Endothelial cell of hepatic sinusoid (primary cell): ENCODE data around the gene CSRP3.
"Not testable (repeated sequence)": the region's sequence is repeated elsewhere in the genome, so short reads cannot be mapped to it uniquely, and the experiment has no call there.

Source experiments
- in situ Hi-C: cut with HindIII; loops from 2 replicates; pipeline ENCODE4 v1.10.0; 2017; ENCODE audit warnings: low sequenced_read_pairs

The CSRP3 gene

DNA sequence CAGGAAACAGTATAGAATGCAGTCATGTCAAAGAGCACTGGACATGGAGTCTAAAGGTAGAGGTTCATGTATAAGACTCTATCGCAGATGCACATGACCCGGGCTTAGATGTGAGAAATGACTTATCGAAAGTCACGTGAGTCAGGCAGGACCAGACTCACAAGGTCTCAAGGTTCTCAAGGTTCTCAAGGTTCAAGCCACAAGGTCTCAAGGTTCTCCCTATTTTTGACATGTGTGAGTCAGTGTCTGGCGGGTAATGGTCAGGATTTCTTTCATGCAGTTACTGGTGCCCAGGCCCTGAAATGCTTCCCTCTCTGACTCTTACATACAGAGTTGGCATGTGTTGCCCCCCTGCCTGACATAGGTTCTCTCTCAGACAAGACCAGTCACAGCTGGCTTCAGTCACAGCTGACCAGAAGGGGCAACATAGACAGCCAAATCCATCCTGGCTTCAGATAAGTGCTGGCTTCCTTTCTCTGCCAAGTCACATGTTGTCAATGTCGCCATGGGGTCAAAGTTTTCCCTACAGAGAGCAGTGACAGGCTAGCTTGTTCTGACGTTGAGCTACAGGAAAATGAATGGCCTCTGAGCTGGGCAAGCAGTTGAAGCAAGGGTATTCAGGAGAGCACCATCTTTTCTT, 10.1 kb downstream of the CSRP3 start:
- in situ Hi-C loops: no loop called here

DNA sequence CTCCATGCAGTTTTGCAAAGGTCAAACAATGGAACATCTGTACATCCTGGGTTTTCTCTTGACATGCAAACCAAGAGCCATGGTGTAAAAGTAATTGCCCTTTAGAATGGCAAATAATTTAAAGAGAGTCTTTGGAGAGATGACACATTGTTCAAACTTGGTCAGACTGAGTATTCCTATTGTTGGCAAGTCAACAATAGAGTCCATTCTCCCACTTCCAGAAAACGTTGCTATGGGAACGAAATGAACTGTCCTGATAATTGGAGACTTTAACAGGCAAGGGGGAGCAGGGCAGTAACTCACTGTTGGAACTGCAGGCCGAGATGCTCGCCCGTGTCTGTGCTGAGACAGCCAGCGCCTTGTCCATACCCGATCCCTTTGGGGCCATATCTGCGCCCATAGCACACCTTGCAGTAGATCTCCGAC, 13.9 kb downstream of the CSRP3 start:
- in situ Hi-C loops: no loop called here

DNA sequence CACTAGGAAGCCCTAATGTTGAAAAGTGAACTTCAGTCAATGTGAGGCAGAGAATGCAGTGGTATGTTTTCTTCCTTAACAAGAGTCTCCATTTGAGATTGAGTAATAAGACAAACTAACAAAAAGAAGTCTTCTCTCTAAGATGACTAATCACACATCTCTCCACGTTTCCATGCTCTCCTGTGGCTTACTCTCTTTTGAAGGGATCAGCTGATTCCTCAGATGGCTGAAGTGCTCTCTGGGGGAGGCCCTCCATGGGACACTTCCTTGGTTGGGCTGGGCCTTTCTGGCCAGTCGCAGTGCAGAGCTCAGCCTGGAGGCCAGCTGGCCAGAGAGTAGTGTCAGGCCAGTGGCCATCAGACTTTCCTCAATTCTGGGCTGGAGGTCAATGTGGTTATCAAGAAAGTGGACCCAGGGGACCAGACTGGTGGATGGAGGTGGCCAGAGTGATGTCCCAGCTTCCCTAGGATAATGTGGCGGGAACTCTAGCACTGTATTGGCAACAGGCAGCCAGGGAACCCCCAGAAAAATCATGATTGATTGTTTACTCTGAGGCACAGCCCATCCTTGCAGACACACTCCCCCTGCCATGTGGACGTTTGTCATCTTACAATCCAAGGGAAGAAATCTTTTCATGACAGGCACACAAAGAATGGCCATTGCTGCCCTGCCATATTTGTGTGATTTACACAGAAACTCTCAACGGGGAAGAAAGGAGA, 14.5 kb downstream of the CSRP3 start:
- in situ Hi-C loops: no loop called here

DNA sequence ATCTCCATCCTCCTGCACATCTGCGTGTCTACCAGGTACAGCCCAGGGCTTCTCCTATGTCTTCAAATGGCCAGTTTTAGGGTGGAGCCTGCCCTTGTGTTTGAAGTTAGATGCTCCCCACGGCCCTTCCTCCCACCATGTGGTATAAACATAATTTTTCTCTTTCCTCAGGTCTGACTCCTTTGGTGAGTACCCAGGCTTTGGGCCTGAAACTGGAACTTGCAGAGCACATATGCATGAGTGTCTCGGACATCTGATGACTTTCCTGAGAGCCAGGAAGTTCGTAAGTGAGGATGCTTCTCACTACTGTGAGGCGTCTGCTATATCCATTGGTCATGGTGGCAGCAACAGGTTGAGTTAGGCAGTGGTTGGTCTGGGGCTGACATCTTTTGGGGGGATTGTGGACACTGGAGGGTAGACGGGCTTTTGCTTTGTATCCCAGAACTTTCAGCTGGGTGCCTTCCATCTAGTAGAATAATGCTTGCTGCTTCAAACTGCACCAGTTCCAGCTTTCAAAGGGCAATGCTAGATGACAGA, 16.2 kb downstream of the CSRP3 start:
- in situ Hi-C loops: no loop called here

DNA sequence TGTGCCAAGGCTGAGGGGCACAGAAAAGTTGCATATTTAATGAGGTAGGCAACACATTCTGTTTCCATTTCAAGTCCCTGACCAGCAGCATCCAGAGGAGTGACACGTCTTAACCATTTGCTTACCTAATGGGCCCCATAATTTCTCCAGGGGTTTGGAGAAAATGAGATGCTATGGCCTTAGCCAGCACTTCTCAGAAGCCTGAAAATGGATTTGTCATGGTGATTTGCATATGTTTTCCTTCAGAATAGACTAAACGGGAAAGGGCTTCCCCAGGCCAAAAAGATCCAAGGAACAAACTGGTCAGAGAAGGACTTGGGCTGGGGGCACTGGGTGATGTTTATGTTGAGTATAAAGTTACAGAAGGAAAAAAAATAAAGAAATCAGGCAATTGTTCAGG, 16.7 kb downstream of the CSRP3 start:
- in situ Hi-C loops: no loop called here

DNA sequence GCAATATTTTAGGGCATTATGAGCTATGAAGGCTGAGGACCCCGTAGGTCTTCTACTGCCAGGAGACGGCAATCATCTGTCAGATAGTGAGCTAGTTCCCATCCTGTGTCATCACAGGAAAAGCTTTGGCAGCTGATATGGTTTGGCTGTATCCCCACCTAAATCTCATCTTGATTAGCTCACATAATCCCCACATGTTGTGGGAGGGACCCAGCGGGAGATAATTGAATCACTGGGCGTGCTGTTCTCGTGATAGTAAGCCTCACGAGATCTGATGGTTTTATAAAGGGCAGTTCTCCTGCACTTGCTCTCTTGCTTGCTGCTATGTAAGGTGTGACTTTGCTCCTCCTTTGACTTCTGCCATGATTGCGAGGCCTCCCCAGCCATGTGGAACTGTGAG, 18.1 kb downstream of the CSRP3 start:
- in situ Hi-C loops: no loop called here

DNA sequence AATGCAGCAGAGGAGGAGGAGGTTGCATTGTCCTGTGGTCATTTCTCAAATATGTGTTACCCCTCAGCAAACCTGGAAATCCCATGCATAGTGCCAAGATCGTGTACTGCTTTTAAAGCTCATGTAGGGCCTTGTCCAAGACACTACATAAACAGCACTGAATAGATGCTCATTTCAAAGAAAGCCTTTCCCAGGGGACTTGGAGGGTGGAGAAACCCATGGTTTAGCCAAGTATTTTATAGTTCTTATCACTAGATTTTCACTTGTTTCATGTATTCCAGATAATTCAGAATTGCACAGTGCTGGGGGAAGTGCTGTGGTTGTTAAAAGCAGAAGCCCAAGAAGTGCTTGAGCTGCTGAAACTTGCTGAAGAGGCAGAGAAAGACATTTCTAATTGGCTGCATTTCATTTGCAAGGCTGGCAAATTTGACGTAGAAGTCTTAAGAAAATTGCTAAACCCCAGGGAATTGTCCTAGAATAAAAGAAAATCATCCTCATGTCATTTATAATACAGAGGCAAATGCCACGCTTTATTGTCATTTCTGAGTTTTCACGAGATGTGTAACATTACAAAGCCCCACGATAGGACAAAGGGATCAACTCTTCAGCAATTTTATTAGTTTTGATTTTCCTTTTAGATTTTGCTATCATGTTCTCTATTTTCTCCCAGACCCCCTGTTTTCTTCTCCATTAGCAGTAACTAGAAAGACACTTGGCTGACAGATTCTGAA, 20.1 kb downstream of the CSRP3 start:
- in situ Hi-C loops: no loop called here

DNA sequence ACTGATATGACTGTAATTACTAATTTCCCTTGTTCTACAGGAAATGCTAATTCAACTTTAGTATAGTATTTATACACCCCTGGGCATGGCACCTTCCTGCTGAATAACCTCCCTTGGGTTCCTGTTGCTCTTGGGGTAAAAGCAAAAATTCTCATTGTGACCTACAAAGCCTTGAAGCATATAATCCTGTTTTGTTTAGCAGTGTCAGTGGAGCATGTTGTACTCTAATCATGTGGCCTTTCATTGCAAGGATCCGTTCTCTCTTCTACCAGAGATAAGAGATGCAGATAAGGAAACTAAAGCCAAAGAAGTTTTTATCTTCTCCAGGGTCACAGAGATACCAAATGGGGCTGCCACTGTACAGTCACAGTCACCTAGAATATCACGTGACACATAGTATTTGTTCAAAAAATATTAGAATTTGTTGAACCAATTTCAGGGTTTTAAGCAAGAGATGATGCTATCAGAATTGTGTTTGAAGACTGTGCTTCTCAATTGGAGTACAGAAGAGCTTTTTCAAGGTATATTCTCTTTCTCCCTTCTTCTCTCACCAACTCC, 25.1 kb downstream of the CSRP3 start:
- in situ Hi-C loops: no loop called here

DNA sequence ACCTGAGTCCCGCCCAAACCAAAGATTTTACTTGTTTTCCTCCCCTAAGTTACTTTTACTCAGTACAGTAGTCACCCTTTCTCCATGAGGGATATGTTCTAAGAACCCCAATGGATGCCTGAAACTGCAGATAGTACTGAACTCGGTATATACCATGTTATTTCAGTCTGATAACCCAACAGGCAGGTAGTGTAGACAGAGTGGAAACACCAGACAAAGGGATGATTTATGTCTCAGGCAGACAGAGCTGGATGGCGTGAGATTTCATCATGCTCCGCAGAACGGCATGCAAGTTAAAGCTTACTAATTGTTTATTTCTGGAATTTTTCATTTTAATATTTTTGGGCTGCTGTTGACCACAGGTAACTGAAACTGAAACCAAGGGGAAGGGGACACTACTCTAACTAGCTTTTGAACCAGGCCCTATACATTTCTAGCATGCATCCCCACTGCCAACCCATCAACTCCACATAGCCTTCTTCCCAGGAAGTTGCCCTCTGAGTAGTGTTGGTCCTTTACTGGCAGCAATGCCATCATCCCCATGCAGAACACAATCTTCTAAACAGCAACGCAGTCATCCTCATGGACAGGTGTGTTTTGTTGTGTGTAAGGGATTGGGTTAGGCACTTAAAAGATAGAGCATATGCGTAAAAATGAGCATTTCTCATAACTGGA, 27.7 kb downstream of the CSRP3 start:
- in situ Hi-C loops: no loop called here

DNA sequence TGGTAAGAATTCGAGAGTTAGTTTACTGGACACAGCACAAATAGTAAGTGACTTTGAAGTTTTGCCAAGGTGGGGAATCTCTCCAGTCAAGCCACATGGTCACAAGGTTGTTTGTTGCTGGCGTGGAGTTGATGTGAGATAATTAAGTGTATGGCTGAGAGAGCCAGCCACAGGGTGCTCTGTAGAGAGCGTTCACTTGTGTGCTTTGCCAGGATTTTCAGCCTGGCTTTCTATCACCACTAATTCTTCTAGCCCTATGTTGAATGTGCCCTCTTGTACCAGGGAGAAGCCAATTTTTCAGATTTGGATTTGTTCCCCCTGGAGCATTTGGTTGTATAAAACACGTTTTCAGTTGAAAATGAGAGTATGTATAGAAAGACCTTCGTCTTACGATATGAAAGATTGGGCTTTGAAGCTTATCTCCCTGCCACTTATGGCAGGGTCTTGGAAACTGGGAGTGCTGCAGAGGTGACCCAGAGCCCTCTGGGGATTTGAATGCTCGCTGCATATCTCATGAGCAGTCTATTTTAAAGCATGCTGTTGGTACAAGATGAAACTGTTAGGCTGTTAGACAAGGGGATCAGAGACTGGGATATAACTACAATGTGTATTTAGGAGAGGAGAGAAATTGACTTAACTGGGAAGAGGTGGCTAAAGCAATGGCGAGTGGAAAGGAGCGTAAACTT, 28.6 kb downstream of the CSRP3 start:
- in situ Hi-C loops: no loop called here

DNA sequence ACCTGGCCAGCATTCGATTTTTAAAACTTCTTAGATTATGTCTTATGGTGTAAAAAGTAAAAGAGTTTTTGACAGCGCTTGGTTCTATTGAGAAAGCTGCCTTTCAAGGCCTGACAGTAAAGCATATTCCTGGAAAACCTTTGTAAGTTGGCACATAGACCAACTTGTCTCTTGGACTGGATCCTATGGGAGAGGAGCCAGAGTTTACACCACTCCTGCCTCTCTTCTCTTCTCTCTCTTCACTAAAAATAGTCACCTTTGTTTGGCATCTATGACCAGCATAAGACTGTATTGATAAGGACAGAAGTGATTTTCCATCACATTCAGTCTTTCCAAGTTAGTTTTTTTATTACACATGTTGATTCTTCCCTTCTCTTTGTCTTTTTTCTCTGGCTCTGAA, 33.7 kb downstream of the CSRP3 start:
- in situ Hi-C loops: no loop called here

DNA sequence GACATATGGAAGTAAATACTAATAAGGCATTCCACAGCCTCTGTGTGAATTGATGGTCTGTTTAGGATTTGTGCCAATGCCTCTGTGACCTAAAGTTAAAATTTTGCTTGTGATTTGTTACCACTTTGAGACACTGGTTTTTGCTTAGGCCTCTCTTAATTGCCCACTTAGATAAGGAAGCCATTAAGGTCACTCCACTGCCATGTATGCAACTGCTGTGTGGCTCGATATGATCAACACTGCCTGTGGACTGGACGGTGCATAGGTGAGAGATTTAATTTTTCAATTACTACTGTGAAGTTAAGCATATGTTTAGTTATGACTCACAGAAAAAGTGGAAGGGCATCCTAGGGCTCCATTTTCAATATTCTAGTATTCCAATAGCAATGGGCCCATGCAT, 36.9 kb downstream of the CSRP3 start:
- in situ Hi-C loops: no loop called here

DNA sequence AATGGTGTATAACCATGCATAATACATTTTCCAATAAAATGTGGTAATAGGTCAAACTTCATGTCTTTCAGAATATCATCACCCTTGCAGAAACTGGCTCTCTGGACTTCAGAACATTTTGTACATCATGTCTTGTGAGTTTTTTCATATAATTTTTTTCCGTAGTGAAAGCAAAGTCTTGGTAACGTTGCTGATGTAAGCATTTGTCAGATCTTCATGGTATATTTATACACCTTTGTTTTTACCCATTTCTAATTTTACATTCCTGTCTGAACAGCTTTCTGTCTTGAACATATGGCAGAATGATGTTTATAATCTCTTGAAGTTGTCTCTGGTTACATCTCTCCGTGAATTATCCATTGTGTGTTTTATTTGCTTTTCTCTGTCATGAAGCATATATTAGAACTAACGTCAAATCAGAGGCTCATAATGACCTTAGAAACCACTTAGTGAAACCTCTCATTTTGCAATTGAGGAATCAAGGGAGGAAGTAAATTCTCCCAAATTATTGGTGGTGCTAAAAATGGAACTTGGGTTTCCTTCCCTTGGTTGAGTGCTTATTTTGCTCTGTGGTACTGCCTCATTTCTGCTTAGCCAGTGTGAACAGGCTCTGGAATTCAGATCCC, 37.4 kb downstream of the CSRP3 start:
- in situ Hi-C loops: no loop called here

DNA sequence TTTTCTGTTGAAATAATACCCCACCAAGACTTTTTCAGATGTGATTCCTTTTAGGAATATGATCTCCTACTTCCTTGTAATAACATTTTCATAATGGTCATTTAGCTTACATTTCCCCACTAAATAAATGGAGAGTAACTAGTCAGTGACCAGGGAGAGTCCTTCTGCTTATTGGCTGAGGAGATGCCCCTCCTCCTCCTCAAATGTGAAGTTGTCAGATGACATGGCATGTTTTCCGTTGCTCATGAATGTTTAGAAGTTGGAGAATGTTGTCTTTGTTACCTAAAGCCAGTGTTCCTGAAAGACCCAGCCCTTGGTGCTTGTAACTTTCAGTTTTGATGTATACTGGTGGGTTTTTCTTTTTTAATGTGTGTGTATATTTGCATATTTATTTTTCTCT, 38.2 kb downstream of the CSRP3 start:
- in situ Hi-C loops: no loop called here

DNA sequence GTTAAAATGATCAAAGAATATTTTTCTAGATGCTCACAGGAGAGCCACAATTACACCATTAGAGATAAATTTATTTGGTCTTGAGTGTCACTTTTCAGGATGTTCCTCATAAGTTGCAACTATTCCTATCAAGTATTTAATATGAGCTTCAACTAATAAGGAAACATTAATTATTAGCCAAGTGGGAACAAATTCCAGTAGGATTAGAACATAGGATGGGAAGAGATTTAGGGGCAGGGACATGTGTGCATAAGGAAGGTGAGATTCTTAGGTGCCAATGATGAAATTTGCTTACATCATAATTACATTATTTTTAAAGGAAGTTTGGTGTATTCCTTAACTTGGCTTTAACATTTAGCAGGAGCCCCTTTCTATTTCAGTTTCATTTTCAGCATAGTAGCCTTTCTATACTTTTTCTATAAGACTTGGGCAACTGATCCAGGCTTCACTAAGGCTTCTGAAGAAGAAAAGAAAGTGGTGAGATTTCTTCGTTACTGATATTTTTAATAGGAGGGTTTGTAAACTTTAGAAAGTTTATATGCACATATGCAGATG, 38.8 kb downstream of the CSRP3 start:
- in situ Hi-C loops: no loop called here

DNA sequence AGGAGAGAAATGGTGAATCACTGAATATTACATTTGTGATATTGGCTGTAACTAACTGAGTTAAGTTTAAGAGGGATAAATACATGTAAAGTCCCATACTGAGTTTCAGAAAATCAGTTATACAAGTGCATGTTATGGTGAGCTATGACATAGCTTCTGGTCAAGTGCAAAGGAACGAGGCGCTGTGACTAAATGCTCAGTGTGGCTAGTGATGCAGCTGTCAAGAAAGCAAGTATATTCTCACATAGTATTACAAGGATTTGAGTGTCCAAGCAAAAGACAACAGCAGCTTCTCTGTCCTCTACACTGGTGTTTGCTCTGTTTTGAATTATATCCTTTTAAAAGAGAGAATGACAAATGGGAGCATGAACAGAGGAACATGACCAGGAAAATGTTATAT, 40.1 kb downstream of the CSRP3 start:
- in situ Hi-C loops: no loop called here

DNA sequence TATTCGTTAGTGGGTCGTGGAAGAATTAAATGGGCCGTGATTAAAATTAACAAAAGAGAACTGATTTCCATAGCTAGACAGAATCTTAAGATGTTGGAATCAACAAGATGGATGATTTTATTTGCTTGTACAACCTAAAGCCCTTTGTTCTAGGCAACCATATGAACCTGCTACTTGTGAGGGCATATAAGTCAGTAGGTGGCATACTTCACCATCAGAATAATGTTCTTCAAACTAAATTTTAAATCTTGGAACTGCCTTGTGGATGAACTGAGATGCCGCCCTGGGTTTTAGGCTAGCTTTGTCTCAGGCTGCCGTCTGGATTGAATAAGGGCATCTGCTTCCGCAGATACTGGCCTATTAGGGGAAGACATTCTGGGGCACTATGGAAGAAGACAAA, 40.9 kb downstream of the CSRP3 start:
- in situ Hi-C loops: no loop called here

DNA sequence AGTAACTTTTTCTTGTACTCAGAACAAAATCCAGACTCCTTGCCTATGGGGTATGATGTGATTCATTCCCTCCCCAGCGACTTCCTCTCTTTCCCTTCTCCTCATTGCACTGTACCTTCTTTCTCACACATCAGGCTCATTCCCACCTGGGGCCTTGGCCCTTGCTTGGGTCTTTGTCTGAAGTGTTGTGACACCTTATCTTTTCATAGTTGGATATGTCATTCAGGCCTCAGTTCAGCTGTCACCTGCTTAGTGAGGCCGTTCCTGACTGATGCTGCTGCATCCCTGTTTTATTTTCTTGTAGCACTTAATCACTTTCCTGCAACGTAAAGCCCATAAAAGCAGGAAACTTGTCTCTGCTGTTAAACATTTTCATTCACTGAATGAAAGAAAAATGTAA, 44.9 kb downstream of the CSRP3 start:
- in situ Hi-C loops: no loop called here

DNA sequence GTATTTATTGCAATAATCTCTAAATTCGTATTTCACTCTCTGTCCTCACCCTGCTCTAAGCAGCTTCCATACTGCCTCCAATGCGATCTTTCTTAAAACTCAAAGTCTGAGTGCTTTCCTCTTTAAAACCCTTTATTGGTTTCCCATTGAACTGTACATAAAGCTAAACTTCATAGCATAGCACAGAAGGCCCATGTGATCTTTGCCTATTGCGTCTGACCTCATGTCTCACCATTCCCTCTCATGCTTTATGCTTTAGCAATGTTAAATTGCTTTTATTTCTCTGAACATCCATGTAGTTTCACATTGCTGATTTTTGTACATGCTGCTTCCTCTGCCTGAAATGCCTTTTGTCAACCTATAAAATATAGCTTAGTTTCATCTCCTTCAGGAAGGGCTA, 56.5 kb downstream of the CSRP3 start:
- in situ Hi-C loops: no loop called here

DNA sequence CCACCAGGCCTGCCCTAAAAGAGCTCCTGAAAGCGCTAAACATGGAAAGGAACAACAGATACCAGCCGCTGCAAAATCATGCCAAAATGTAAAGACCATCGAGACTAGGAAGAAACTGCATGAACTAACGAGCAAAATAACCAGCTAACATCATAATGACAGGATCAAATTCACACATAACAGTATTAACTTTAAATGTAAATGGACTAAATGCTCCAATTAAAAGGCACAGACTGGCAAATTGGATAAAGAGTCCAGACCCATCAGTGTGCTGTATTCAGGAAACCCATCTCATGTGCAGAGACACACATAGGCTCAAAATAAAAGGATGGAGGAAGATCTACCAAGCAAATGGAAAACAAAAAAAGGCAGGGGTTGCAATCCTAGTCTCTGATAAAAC, 64.9 kb downstream of the CSRP3 start:
- in situ Hi-C loops: not testable (repeated sequence)
